Fibroblast of skin of right biceps (primary cell): ENCODE results near the gene ARID1B.
A peak's percentile ranks its signal among the peaks of the same experiment; 100 is the strongest.

Source experiments
- DNase-seq: peaks from one replicate; pipeline ENCODE4 v3.0.0-alpha.2; 2013

The ARID1B gene

GRCh38 chr6:157063176-157063905 lies 286.2 kb downstream of the ARID1B start:
- DNase-seq: peak; percentile 51

GRCh38 chr6:157063923-157064322 lies 286.7 kb downstream of the ARID1B start:
- DNase-seq: no peak

GRCh38 chr6:157064502-157064901 lies 287.3 kb downstream of the ARID1B start:
- no peak for DNase-seq

- no peak for DNase-seq
These were observed 288.2 kb downstream of the ARID1B start for GRCh38 chr6:157065366-157065765.

- DNase-seq: peak; percentile 19
These were observed 289.8 kb downstream of the ARID1B start for GRCh38 chr6:157066781-157067491.

- DNase-seq: no peak
These were observed 290.3 kb downstream of the ARID1B start for GRCh38 chr6:157067507-157067906.

- peak; percentile 23 for DNase-seq
These were observed 291.6 kb downstream of the ARID1B start for GRCh38 chr6:157068691-157069324.

- no peak for DNase-seq
These were observed 292.4 kb downstream of the ARID1B start for GRCh38 chr6:157069585-157069984.

GRCh38 chr6:157070403-157071107 lies 293.4 kb downstream of the ARID1B start:
- DNase-seq: peak; percentile 12

- DNase-seq: no peak
These were observed 294.9 kb downstream of the ARID1B start for GRCh38 chr6:157072128-157072527.

GRCh38 chr6:157073596-157073995 lies 296.4 kb downstream of the ARID1B start:
- no peak for DNase-seq

- DNase-seq: no peak
These were observed 297.8 kb downstream of the ARID1B start for GRCh38 chr6:157074969-157075368.

GRCh38 chr6:157075549-157076450 lies 298.6 kb downstream of the ARID1B start:
- peak; percentile 61 for DNase-seq

- DNase-seq: no peak
These were observed 299.3 kb downstream of the ARID1B start for GRCh38 chr6:157076451-157076822.

GRCh38 chr6:157077251-157077650 lies 300.1 kb downstream of the ARID1B start:
- DNase-seq: no peak

GRCh38 chr6:157078326-157078725 lies 301.1 kb downstream of the ARID1B start:
- no peak for DNase-seq

- DNase-seq: no peak
These were observed 302.1 kb downstream of the ARID1B start for GRCh38 chr6:157079277-157079676.

GRCh38 chr6:157079771-157080170 lies 302.6 kb downstream of the ARID1B start:
- no peak for DNase-seq

GRCh38 chr6:157080986-157081391 lies 303.8 kb downstream of the ARID1B start:
- DNase-seq: no peak

- DNase-seq: no peak
These were observed 306.2 kb downstream of the ARID1B start for GRCh38 chr6:157083343-157083742.

GRCh38 chr6:157086632-157087031 lies 309.5 kb downstream of the ARID1B start:
- DNase-seq: no peak

GRCh38 chr6:157087974-157088373 lies 310.8 kb downstream of the ARID1B start:
- no peak for DNase-seq
